Liver (tissue), 3 donors: ENCODE measurements around the gene C11orf68.

Experiments used
- JUND ChIP-seq, 2 donors: IDR thresholded peaks; 2 replicates each; pipeline ENCODE4 v1.6.1; 2016; ENCODE audit warnings: antibody characterized with exemption in 2 of 2
- RAD21 ChIP-seq, 2 donors: IDR thresholded peaks; 2 replicates each; pipeline ENCODE4 v1.6.1; 2016; ENCODE audit warnings: antibody characterized with exemption in 2 of 2, mild to moderate bottlenecking in 2 of 2
- TAF1 ChIP-seq: conservative IDR thresholded peaks from 2 replicates; pipeline ENCODE4 v1.6.1; 2016; ENCODE audit warnings: antibody characterized with exemption, mild to moderate bottlenecking
- YY1 ChIP-seq: IDR thresholded peaks from 2 replicates; pipeline ENCODE4 v1.6.1; 2016; ENCODE audit warnings: antibody characterized with exemption, mild to moderate bottlenecking
- TF ChIP-seq, protein P1 (sequence below): fragments of 150-350 bp; IDR thresholded peaks from 2 replicates; pipeline ENCODE4 v1.5.1; 2017; ENCODE audit warnings: improper control_type of control experiment, low read depth, low read length; ENCODE audit not compliant: missing input control
- TF ChIP-seq, protein P2 (sequence below): IDR thresholded peaks from 2 replicates; pipeline ENCODE4 v1.6.1; 2016; ENCODE audit warnings: antibody characterized with exemption
- TF ChIP-seq, protein P3 (sequence below): IDR thresholded peaks from 2 replicates; pipeline ENCODE4 v1.6.1; 2016; ENCODE audit warnings: antibody characterized with exemption
- TF ChIP-seq, protein P4 (sequence below): IDR thresholded peaks from 2 replicates; pipeline ENCODE4 v1.6.1; 2016; ENCODE audit warnings: antibody characterized with exemption
- donor health status: healthy.
- donor health status: healthy.

DNA sequence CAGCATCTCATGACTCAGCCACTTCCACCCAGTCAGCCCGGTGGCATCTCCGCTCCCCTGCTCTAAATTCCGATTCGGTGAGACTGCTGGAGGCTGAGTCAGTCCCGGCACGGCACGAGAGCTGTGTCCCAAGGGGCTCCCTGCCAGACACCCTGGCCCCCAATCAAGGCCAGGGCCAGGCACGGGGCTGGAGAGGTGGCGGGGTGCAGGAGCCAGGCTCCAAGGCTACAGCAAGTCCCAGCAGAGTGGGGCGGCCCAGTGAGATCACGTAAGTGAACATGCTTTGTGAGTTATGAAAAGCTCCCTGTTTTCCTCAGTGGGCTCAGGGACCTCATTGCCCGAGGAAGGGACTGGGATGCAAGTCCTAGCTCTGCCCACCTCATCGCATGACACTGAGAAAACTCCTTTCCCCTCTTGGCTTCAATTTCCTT lies 3.0 kb downstream of the C11orf68 start:
- TF ChIP-seq, protein P1, sequence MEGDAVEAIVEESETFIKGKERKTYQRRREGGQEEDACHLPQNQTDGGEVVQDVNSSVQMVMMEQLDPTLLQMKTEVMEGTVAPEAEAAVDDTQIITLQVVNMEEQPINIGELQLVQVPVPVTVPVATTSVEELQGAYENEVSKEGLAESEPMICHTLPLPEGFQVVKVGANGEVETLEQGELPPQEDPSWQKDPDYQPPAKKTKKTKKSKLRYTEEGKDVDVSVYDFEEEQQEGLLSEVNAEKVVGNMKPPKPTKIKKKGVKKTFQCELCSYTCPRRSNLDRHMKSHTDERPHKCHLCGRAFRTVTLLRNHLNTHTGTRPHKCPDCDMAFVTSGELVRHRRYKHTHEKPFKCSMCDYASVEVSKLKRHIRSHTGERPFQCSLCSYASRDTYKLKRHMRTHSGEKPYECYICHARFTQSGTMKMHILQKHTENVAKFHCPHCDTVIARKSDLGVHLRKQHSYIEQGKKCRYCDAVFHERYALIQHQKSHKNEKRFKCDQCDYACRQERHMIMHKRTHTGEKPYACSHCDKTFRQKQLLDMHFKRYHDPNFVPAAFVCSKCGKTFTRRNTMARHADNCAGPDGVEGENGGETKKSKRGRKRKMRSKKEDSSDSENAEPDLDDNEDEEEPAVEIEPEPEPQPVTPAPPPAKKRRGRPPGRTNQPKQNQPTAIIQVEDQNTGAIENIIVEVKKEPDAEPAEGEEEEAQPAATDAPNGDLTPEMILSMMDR, result no peak
- TF ChIP-seq TAF1 (no peak), JUND (IDR thresholded peaks at IDR 0.05) (peak in 1 of 2 donors; percentile 39), RAD21 (IDR thresholded peaks at IDR 0.05) (no peak), YY1 (no peak)
- TF ChIP-seq, protein P2, sequence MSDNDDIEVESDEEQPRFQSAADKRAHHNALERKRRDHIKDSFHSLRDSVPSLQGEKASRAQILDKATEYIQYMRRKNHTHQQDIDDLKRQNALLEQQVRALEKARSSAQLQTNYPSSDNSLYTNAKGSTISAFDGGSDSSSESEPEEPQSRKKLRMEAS, result no peak
- TF ChIP-seq, protein P3, sequence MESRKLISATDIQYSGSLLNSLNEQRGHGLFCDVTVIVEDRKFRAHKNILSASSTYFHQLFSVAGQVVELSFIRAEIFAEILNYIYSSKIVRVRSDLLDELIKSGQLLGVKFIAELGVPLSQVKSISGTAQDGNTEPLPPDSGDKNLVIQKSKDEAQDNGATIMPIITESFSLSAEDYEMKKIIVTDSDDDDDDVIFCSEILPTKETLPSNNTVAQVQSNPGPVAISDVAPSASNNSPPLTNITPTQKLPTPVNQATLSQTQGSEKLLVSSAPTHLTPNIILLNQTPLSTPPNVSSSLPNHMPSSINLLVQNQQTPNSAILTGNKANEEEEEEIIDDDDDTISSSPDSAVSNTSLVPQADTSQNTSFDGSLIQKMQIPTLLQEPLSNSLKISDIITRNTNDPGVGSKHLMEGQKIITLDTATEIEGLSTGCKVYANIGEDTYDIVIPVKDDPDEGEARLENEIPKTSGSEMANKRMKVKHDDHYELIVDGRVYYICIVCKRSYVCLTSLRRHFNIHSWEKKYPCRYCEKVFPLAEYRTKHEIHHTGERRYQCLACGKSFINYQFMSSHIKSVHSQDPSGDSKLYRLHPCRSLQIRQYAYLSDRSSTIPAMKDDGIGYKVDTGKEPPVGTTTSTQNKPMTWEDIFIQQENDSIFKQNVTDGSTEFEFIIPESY, result no peak
- TF ChIP-seq, protein P4, sequence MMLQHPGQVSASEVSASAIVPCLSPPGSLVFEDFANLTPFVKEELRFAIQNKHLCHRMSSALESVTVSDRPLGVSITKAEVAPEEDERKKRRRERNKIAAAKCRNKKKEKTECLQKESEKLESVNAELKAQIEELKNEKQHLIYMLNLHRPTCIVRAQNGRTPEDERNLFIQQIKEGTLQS, result no peak
